HUES64 (cell line): Measurements from ENCODE around the gene AANAT.
"Not testable (repeated sequence)": the region's sequence is repeated elsewhere in the genome, so short reads cannot be mapped to it uniquely, and the experiment has no call there.

Experiments
- H3K27ac ChIP-seq: 2 replicates; pipeline ENCODE4 v1.7.0; 2013; ENCODE audit warnings: low read depth, low read length, inconsistent platforms
- H3K27me3 ChIP-seq: 2 replicates; pipeline ENCODE4 v1.6.1; 2013; ENCODE audit warnings: mild to moderate bottlenecking, low read length; ENCODE audit not compliant: insufficient read depth
- H3K36me3 ChIP-seq: 2 replicates; pipeline ENCODE4 v1.6.1; 2013; ENCODE audit warnings: mild to moderate bottlenecking, low read length; ENCODE audit not compliant: insufficient read depth
- H3K4me1 ChIP-seq: 2 replicates; pipeline ENCODE4 v1.6.1; 2013; ENCODE audit warnings: mild to moderate bottlenecking, low read length, moderate library complexity; ENCODE audit not compliant: insufficient read depth
- H3K4me3 ChIP-seq: 2 replicates; pipeline ENCODE4 v1.5.1; 2013; ENCODE audit warnings: mild to moderate bottlenecking, low read length, moderate library complexity
- H3K9ac ChIP-seq: 2 replicates; pipeline ENCODE4 v1.6.1; 2013; ENCODE audit warnings: mild to moderate bottlenecking, low read depth, low read length
- H3K9me3 ChIP-seq: 2 replicates; pipeline ENCODE4 v1.6.1; 2013; ENCODE audit warnings: low read depth, low read length; ENCODE audit not compliant: insufficient read depth
- WGBS: fragments of 150-250, 120-280 bp; methylation state at CpG from one replicate; pipeline ENCODE4 v1.1.7; 2013; ENCODE audit warnings: missing lambda C conversion rate; 5-methylcytosine and 5-hydroxymethylcytosine counted together

AANAT gene

GRCh38 chr17:76501827-76502307, 34.5 kb downstream of the AANAT start:
- Histone ChIP-seq H3K4me1 (peaks cover 40% of the 10 kb centered on the region), H3K9ac (no peak overlapping the region), H3K9me3 (no peaks in the 10 kb centered on the region), H3K27ac (no peak overlapping the region; the same call in 1 of the 2 replicates), H3K4me3 (peak overlapping the region; percentile 82), H3K36me3 (no peaks in the 10 kb centered on the region), H3K27me3 (peaks cover 9% of the 10 kb centered on the region)
- WGBS: 71% methylated on average over 11 of the region's 11 CpGs

GRCh38 chr17:76502341-76503211, 35.2 kb downstream of the AANAT start:
- H3K27ac ChIP-seq: no peak overlapping the region

GRCh38 chr17:76504117-76504516, 36.7 kb downstream of the AANAT start:
- H3K27me3 ChIP-seq: peaks cover 13% of the 10 kb centered on the region
- H3K36me3 ChIP-seq: no peaks in the 10 kb centered on the region
- no peak overlapping the region for H3K4me3 ChIP-seq
- 66% methylated on average over 6 of the region's 7 CpGs for WGBS
- H3K9ac ChIP-seq: no peak overlapping the region
- H3K27ac ChIP-seq: no peak overlapping the region
- H3K9me3 ChIP-seq: no peaks in the 10 kb centered on the region
- peaks cover 19% of the 10 kb centered on the region for H3K4me1 ChIP-seq

More at GRCh38 chr17:76502341-76503211, 35.2 kb downstream of the AANAT start:
- H3K9ac ChIP-seq: no peak overlapping the region
- no peaks in the 10 kb centered on the region for H3K36me3 ChIP-seq
- peaks cover 13% of the 10 kb centered on the region for H3K27me3 ChIP-seq
- H3K4me1 ChIP-seq: peaks cover 35% of the 10 kb centered on the region
- H3K4me3 ChIP-seq: no peak overlapping the region
- 89% methylated on average over 7 of the region's 8 CpGs for WGBS
- H3K9me3 ChIP-seq: no peaks in the 10 kb centered on the region

- Histone ChIP-seq H3K36me3 (no peaks in the 10 kb centered on the region), H3K27ac (no peak overlapping the region), H3K4me3 (peak overlapping the region; percentile 14; the same call in 1 of the 2 replicates), H3K9me3 (no peaks in the 10 kb centered on the region), H3K4me1 (peaks cover 5% of the 10 kb centered on the region; the same call in 1 of the 2 replicates), H3K27me3 (peaks cover 9% of the 10 kb centered on the region; the same call in 1 of the 2 replicates), H3K9ac (no peak overlapping the region)
- 32% methylated on average over 24 of the region's 24 CpGs for WGBS
Measured at GRCh38 chr17:76506408-76507345, 39.3 kb downstream of the AANAT start.

GRCh38 chr17:76508472-76509063, 41.2 kb downstream of the AANAT start:
- H3K4me3 ChIP-seq, H3K9ac ChIP-seq, H3K27ac ChIP-seq, H3K4me1 ChIP-seq, H3K36me3 ChIP-seq, H3K9me3 ChIP-seq, H3K27me3 ChIP-seq: not testable (repeated sequence)
- 90% methylated on average over 14 of the region's 14 CpGs for WGBS

- Histone ChIP-seq H3K36me3 (no peaks in the 10 kb centered on the region), H3K27me3 (peaks cover 9% of the 10 kb centered on the region; the same call in 1 of the 2 replicates), H3K4me3 (no peak overlapping the region), H3K4me1 (no peaks in the 10 kb centered on the region), H3K9me3 (no peaks in the 10 kb centered on the region), H3K27ac (no peak overlapping the region), H3K9ac (no peak overlapping the region)
- WGBS: 74% methylated on average over 9 of the region's 9 CpGs
Measured at GRCh38 chr17:76510831-76511244, 43.4 kb downstream of the AANAT start.

- H3K27ac ChIP-seq: no peak overlapping the region
- peaks cover 5% of the 10 kb centered on the region; the same call in 1 of the 2 replicates for H3K27me3 ChIP-seq
- WGBS: 90% methylated on average over 13 of the region's 13 CpGs
- H3K9me3 ChIP-seq: no peaks in the 10 kb centered on the region
- no peaks in the 10 kb centered on the region for H3K36me3 ChIP-seq
- no peak overlapping the region for H3K4me3 ChIP-seq
- no peaks in the 10 kb centered on the region for H3K4me1 ChIP-seq
- no peak overlapping the region for H3K9ac ChIP-seq
Measured at GRCh38 chr17:76511668-76512365, 44.4 kb downstream of the AANAT start.

- no peak overlapping the region for H3K4me3 ChIP-seq
- no peak overlapping the region for H3K27ac ChIP-seq
- H3K27me3 ChIP-seq: no peaks in the 10 kb centered on the region
- no peaks in the 10 kb centered on the region for H3K36me3 ChIP-seq
- no peak overlapping the region for H3K9ac ChIP-seq
- WGBS: 84% methylated on average over 22 of the region's 22 CpGs
- H3K9me3 ChIP-seq: no peaks in the 10 kb centered on the region
- H3K4me1 ChIP-seq: no peaks in the 10 kb centered on the region
Measured at GRCh38 chr17:76512366-76513305, 45.2 kb downstream of the AANAT start.

- Histone ChIP-seq H3K27me3 (no peaks in the 10 kb centered on the region), H3K4me3 (no peak overlapping the region), H3K9ac (no peak overlapping the region), H3K36me3 (no peaks in the 10 kb centered on the region), H3K27ac (no peak overlapping the region), H3K4me1 (no peaks in the 10 kb centered on the region), H3K9me3 (no peaks in the 10 kb centered on the region)
- WGBS: 74% methylated on average over 6 of the region's 6 CpGs
Measured at GRCh38 chr17:76513306-76513692, 45.9 kb downstream of the AANAT start.
